GM06990 (cell line): ENCODE measurements around the gene CRMP1.

Experiments
- DNase-seq: peaks from one replicate; pipeline ENCODE4 v3.0.0-alpha.2; 2011; ENCODE audit not compliant: insufficient read length; ENCODE audit errors: extremely low read depth
- H3K27me3 ChIP-seq: replicated peaks from 2 replicates; pipeline ENCODE4 v1.6.0; 2011; ENCODE audit warnings: low read length; ENCODE audit not compliant: control insufficient read depth, insufficient read depth
- H3K36me3 ChIP-seq: 2 replicates; pipeline ENCODE4 v1.5.1; 2011; ENCODE audit warnings: low read length; ENCODE audit not compliant: control insufficient read depth, insufficient read depth
- H3K4me3 ChIP-seq: replicated peaks from 2 replicates; pipeline ENCODE4 v1.5.1; 2011; ENCODE audit warnings: low read depth, mild to moderate bottlenecking, control low read depth, low read length
- TF ChIP-seq, protein P1 (sequence below): IDR thresholded peaks from 2 replicates; pipeline ENCODE4 v1.5.1; 2011; ENCODE audit warnings: low read length, control low read depth, mild to moderate bottlenecking, inconsistent platforms; ENCODE audit not compliant: insufficient read depth, poor library complexity, severe bottlenecking

CRMP1 gene

GRCh38 chr4:5867866-5868265, 25.0 kb downstream of the CRMP1 start:
- H3K27me3 ChIP-seq, result no peaks in the 10 kb centered on the region; the same call in 1 of the 2 replicates
- no peak overlapping the region for H3K4me3 ChIP-seq
- H3K36me3 ChIP-seq, result no peaks in the 10 kb centered on the region
- DNase-seq, result no peak
- TF ChIP-seq, protein P1, sequence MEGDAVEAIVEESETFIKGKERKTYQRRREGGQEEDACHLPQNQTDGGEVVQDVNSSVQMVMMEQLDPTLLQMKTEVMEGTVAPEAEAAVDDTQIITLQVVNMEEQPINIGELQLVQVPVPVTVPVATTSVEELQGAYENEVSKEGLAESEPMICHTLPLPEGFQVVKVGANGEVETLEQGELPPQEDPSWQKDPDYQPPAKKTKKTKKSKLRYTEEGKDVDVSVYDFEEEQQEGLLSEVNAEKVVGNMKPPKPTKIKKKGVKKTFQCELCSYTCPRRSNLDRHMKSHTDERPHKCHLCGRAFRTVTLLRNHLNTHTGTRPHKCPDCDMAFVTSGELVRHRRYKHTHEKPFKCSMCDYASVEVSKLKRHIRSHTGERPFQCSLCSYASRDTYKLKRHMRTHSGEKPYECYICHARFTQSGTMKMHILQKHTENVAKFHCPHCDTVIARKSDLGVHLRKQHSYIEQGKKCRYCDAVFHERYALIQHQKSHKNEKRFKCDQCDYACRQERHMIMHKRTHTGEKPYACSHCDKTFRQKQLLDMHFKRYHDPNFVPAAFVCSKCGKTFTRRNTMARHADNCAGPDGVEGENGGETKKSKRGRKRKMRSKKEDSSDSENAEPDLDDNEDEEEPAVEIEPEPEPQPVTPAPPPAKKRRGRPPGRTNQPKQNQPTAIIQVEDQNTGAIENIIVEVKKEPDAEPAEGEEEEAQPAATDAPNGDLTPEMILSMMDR, result no peak

- Histone ChIP-seq H3K4me3 (no peak overlapping the region), H3K36me3 (no peaks in the 10 kb centered on the region), H3K27me3 (no peaks in the 10 kb centered on the region; the same call in 1 of the 2 replicates)
- TF ChIP-seq, protein P1, result no peak
- no peak for DNase-seq
Observed at GRCh38 chr4:5866841-5867813, 25.8 kb downstream of the CRMP1 start.

- no peak for DNase-seq
- Histone ChIP-seq H3K27me3 (no peaks in the 10 kb centered on the region; the same call in 1 of the 2 replicates), H3K4me3 (no peak overlapping the region), H3K36me3 (no peaks in the 10 kb centered on the region)
- TF ChIP-seq, protein P1, result no peak
Observed at GRCh38 chr4:5865896-5866599, 26.8 kb downstream of the CRMP1 start.

- Histone ChIP-seq H3K4me3 (no peak overlapping the region), H3K27me3 (no peaks in the 10 kb centered on the region; the same call in 1 of the 2 replicates), H3K36me3 (no peaks in the 10 kb centered on the region)
- TF ChIP-seq, protein P1, result no peak
- DNase-seq, result no peak
Observed at GRCh38 chr4:5863461-5864113, 29.3 kb downstream of the CRMP1 start.

DNA sequence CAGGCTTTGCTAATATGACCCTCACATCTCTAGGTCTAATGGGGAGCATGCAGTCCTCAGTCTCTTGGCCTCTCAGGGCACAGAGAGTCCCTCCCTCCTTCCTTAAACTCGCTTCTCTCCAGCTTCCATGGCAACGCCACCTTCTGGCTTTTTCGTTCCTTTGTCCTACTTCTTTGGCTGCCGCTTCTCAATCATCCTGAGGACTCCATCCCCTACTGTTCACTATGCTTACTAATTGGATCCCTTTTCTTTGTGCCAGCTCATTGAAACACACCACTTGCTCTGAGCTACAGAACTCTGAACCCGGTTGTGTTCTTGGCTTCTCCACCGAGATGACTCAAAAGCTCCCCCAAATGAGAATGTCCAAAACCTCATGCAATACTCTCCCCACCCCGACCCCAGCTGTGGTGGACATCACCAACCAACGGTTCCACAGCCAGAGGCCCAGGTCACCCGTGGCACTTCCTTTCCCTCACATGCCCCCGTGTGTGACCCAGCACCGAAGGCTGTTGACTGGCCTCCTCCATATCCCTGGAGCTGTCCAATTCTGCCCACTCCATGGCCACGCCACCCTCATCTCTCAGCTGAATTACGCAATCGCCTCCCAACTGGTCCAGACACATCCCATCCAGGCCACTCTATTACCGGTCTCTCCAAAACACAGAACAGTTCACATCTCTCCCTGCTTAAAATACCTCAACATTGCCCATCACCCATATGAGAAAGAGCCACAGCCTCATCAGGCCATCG, 34.7 kb downstream of the CRMP1 start:
- TF ChIP-seq, protein P1, result no peak
- no peak for DNase-seq
- Histone ChIP-seq H3K27me3 (no peaks in the 10 kb centered on the region; the same call in 1 of the 2 replicates), H3K4me3 (no peak overlapping the region), H3K36me3 (no peaks in the 10 kb centered on the region)
